ENCODE data around the gene HAAO. TPM values are rescaled to one million over a fixed set of nuclear protein-coding genes. Genes with fewer than 3 reads are reported as not detected.

HAAO gene
- total RNA-seq, 4 donors from 2014 or later, result 0.61 to 10.5 (median 5.2) TPM

GRCh38 chr2:42802150-42802549, 9.8 kb upstream of the HAAO start:
- Histone ChIP-seq H3K4me3 (no peak overlapping the region), H3K27me3 (no peaks in the 10 kb centered on the region), H3K9me3 (no peaks in the 10 kb centered on the region), H3K27ac (no peak overlapping the region), H3K4me1 (peaks cover 0 to 22% (median 4%) of the 10 kb centered on the region in 3 donors), H3K36me3 (no peaks in the 10 kb centered on the region)
- intact Hi-C loops (cut with DNase I), result no loop called here
- WGBS, 2 donors, result 81 to 92% methylated on average over 6 of the region's 6 CpGs
- TF ChIP-seq POLR2A (IDR thresholded peaks at IDR 0.05), result no peak
- TF ChIP-seq CTCF (IDR thresholded peaks at IDR 0.05), result no peak
- no peak for DNase-seq

DNA sequence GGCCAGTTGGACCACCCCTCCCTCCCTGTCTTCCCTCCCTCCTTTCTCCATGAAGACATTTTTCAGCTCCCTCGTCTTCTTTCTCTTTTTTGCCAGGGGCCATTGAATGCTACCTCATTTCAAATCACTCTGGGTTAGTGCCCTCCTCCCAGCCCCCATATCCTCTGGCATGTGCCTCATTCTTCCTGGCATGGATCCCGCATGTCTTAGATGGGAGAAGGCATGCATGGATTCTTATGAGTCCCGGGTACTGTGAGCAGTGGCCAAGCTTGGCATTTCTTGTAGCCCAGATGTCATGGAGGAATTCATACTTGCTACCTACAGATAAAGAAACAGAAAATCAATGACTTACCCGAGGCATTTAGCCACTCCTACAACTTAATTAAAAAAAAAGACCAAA, 9.0 kb upstream of the HAAO start:
- intact Hi-C loops (cut with DNase I), result no loop called here
- peaks cover 0 to 26% (median 7%) of the 10 kb centered on the region in 3 donors for H3K4me1 ChIP-seq
- no peak overlapping the region for H3K4me3 ChIP-seq
- H3K27me3 ChIP-seq, result no peaks in the 10 kb centered on the region
- TF ChIP-seq POLR2A (IDR thresholded peaks at IDR 0.05) (no peak), CTCF (IDR thresholded peaks at IDR 0.05) (no peak)
- WGBS, 2 donors, result 17 to 45% methylated on average over 3 to 4 of the region's 4 CpGs
- H3K27ac ChIP-seq, result no peak overlapping the region
- no peak for DNase-seq
- no peaks in the 10 kb centered on the region for H3K9me3 ChIP-seq
- H3K36me3 ChIP-seq, result no peaks in the 10 kb centered on the region

- no peak for TF ChIP-seq CTCF (IDR thresholded peaks at IDR 0.05)
- no peak for TF ChIP-seq POLR2A (IDR thresholded peaks at IDR 0.05)
- Histone ChIP-seq H3K4me1 (peaks cover 0 to 30% (median 10%) of the 10 kb centered on the region in 3 donors), H3K27me3 (no peaks in the 10 kb centered on the region), H3K9me3 (no peaks in the 10 kb centered on the region), H3K27ac (no peak overlapping the region), H3K4me3 (no peak overlapping the region), H3K36me3 (no peaks in the 10 kb centered on the region)
- intact Hi-C loops (cut with DNase I), result no loop called here
- WGBS, 2 donors, result 26 to 45% methylated on average over 2 of the region's 2 CpGs
- no peak for DNase-seq
Measured at GRCh38 chr2:42800981-42801380, 8.6 kb upstream of the HAAO start.

DNA sequence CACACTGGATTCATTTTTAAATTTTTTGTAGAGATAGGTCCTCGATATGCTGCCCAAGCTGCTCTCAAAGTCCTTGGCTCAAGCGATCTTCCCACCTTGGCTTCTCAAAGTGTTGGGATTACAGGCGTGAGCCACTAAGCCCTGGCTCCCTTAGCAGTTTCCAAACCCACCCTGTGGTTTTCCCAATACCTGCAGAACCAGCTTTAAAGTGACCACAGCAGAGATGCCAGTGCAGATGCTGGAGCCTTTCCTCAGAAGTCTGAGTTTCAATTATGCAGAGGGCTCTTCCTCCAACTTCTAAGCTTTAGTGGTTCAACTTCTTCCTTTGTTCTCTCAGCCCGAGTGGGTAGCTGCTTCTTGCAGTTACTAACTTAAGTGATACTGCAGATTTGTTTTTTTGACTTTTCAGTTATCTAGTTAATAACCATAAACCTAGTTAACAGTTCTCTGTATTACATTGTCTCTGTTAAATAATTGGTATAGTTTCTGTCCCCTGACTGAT, 8.1 kb upstream of the HAAO start:
- no peak overlapping the region for H3K27ac ChIP-seq
- intact Hi-C loops (cut with DNase I), result no loop called here
- no peak overlapping the region for H3K4me3 ChIP-seq
- no peaks in the 10 kb centered on the region for H3K9me3 ChIP-seq
- DNase-seq, result no peak
- no peaks in the 10 kb centered on the region for H3K27me3 ChIP-seq
- H3K4me1 ChIP-seq, result peaks cover 0 to 34% (median 15%) of the 10 kb centered on the region in 3 donors
- no peaks in the 10 kb centered on the region for H3K36me3 ChIP-seq
- WGBS, 2 donors, result 74 to 91% methylated on average over 4 of the region's 4 CpGs
- TF ChIP-seq POLR2A (IDR thresholded peaks at IDR 0.05) (no peak), CTCF (IDR thresholded peaks at IDR 0.05) (no peak)

- WGBS, 2 donors, result 43 to 83% methylated on average over 3 to 4 of the region's 4 CpGs
Measured at GRCh38 chr2:42799881-42800280, 7.5 kb upstream of the HAAO start.

More at GRCh38 chr2:42799881-42800280, 7.5 kb upstream of the HAAO start:
- no peak for DNase-seq
- H3K9me3 ChIP-seq, result no peaks in the 10 kb centered on the region
- H3K36me3 ChIP-seq, result no peaks in the 10 kb centered on the region
- intact Hi-C loops (cut with DNase I), result no loop called here
- no peaks in the 10 kb centered on the region for H3K27me3 ChIP-seq
- no peak for TF ChIP-seq CTCF (IDR thresholded peaks at IDR 0.05)
- TF ChIP-seq POLR2A (IDR thresholded peaks at IDR 0.05), result no peak
- peaks cover 0 to 41% (median 18%) of the 10 kb centered on the region in 3 donors for H3K4me1 ChIP-seq
- no peak overlapping the region for H3K4me3 ChIP-seq
- no peak overlapping the region for H3K27ac ChIP-seq
